SK-N-MC (cell line): ENCODE measurements around the gene MMP15.

ENCODE experiments used
- EZH2 ChIP-seq: fragments of 200-600 bp; sonication (generic); IDR thresholded peaks from one replicate; pipeline ENCODE4 v1.6.1; 2017; ENCODE audit warnings: antibody characterized with exemption
- POLR2AphosphoS5 ChIP-seq: IDR thresholded peaks from 2 replicates; pipeline ENCODE4 v1.6.1; 2012; ENCODE audit warnings: mild to moderate bottlenecking, low read depth, low read length, borderline replicate concordance

DNA sequence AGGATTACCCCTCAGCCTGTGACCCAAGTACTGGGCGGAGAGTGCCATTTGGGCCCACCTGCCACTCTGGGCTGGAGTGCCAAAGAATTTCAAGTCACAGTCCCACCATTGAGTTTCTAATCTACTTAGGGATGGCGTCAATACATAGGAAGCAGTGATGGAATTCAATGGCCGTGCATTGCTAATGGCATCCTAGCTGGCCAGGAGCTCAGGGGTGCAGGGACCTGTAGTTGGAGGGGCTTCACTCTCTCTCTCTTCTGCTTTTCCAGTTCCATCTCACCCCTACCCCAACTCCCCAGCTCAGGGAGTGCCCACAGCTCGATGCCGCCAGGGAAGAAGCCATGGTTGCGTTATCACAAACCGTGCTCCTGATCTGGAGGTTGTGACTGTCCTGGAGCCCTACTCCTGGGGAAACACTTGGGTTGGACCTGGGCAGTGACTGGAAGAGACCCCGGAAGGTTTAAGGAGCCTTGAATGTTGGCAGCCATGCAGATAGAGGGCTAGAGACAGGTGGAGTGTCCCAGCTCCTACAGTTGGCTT is 2.4 kb downstream of the MMP15 start:
- TF ChIP-seq POLR2AphosphoS5 (no peak), EZH2 (no peak)
